GM12878 (cell line): ENCODE data around the gene UBAP2. TPM values are rescaled to one million over a fixed set of nuclear protein-coding genes. Genes with fewer than 3 reads are reported as not detected.

ENCODE experiments used
- ATAC-seq: fragments of 200-7000 bp; cut with Tn5 transposase; 3 replicates; pipeline ENCODE4 v1.9.1; 2020; ENCODE audit warnings: mild to moderate bottlenecking, moderate library complexity
- BruUV-seq: library from RNA; stranded (reverse); fragments of 400-500 nt; replicated peaks from 2 replicates; lab custom pipeline; 2021; lab: Mats Ljungman, UMichigan
- CTCF ChIA-PET: fragments of 300-600 bp; sonication (Branson Sonifier 250); formaldehyde crosslinking; extraction: SDS; loops from one replicate; lab custom pipeline; 2021; ENCODE audit warnings: inconsistent platforms; lab: Yijun Ruan, JAX
- POLR2A ChIA-PET: fragments of 350-600 bp; formaldehyde crosslinking; extraction: SDS; loops from one replicate; lab custom pipeline; 2021; ENCODE audit warnings: inconsistent platforms; lab: Charles Lee
- RAD21 ChIA-PET: fragments of 300-600 bp; sonication (Branson Sonifier 250); formaldehyde crosslinking; loops from one replicate; lab custom pipeline; 2023; ENCODE audit warnings: antibody characterized with exemption; ENCODE audit not compliant: unreplicated experiment; lab: Charles Lee
- SMC1A ChIA-PET: fragments of 300-600 bp; sonication (Branson Sonifier 250); formaldehyde crosslinking; loops from one replicate; lab custom pipeline; 2023; ENCODE audit not compliant: unreplicated experiment, uncharacterized antibody; lab: Charles Lee
- DNase-seq: peaks from one replicate; pipeline ENCODE4 v3.0.0-alpha.2; 2011; ENCODE audit warnings: low read depth, low spot score
- FAIRE-seq: peaks from 3 replicates; lab custom pipeline; 2011; peaks lifted over from hg19 to GRCh38; lab: Jason Lieb, UNC
- H2AFZ ChIP-seq: 2 replicates; pipeline ENCODE4 v1.6.0; 2011; ENCODE audit warnings: low read depth, low read length, control low read depth; ENCODE audit not compliant: control insufficient read depth
- H3K27ac ChIP-seq: 2 replicates; pipeline ENCODE4 v1.5.1; 2011; ENCODE audit warnings: control low read depth; ENCODE audit not compliant: control insufficient read depth, insufficient read depth
- H3K27me3 ChIP-seq, 2 experiments: replicated peaks in 1 of 2; 2 replicates each; pipeline versions ENCODE4 v1.6.0 to v1.6.1; 2011; ENCODE audit warnings: low read length in 1 of 2; ENCODE audit not compliant: control insufficient read depth in 2 of 2, insufficient read depth in 2 of 2
- H3K36me3 ChIP-seq, 2 experiments: 2 replicates each; pipeline ENCODE4 v1.5.1; 2011; ENCODE audit warnings: low read length in 1 of 2; ENCODE audit not compliant: control insufficient read depth in 2 of 2, insufficient read depth in 2 of 2
- H3K4me1 ChIP-seq: 2 replicates; pipeline ENCODE4 v1.6.1; 2011; ENCODE audit warnings: mild to moderate bottlenecking, low read length, moderate library complexity, mixed read lengths; ENCODE audit not compliant: control insufficient read depth, insufficient read depth
- H3K4me2 ChIP-seq: 2 replicates; pipeline ENCODE4 v1.6.0; 2011; ENCODE audit warnings: control low read depth; ENCODE audit not compliant: control insufficient read depth, insufficient read depth
- H3K4me3 ChIP-seq: fragments of 200-600 bp; sonication (generic); 2 replicates; pipeline ENCODE4 v1.5.1; 2016
- H3K79me2 ChIP-seq: 2 replicates; pipeline ENCODE4 v1.6.0; 2011; ENCODE audit warnings: low read length; ENCODE audit not compliant: control insufficient read depth, insufficient read depth
- H3K9ac ChIP-seq: 2 replicates; pipeline ENCODE4 v1.8.0; 2011; ENCODE audit warnings: low read length, control low read depth, mixed read lengths; ENCODE audit not compliant: control insufficient read depth, insufficient read depth
- H3K9me3 ChIP-seq: replicated peaks from 3 replicates; pipeline ENCODE4 v1.5.1; 2011; ENCODE audit warnings: mild to moderate bottlenecking, low read length; ENCODE audit not compliant: control insufficient read depth, insufficient read depth
- H4K20me1 ChIP-seq: 2 replicates; pipeline ENCODE4 v1.6.0; 2011; ENCODE audit not compliant: control insufficient read depth, insufficient read depth
- ATF3 ChIP-seq: IDR thresholded peaks from 2 replicates; pipeline ENCODE4 v1.6.1; 2011; ENCODE audit warnings: low read depth, mild to moderate bottlenecking, low read length, moderate library complexity, borderline replicate concordance; ENCODE audit errors: extremely low read depth
- CHD4 ChIP-seq: fragments of 200-600 bp; sonication (generic); IDR thresholded peaks from 2 replicates; pipeline ENCODE4 v1.6.1; 2016; ENCODE audit warnings: mild to moderate bottlenecking
- DPF2 ChIP-seq: fragments of 450-650 bp; IDR thresholded peaks from 2 replicates; pipeline ENCODE4 v1.6.1; 2017; ENCODE audit warnings: mild to moderate bottlenecking
- FOS ChIP-seq: IDR thresholded peaks from 3 replicates; pipeline ENCODE4 v1.6.1; 2011; ENCODE audit warnings: borderline replicate concordance; ENCODE audit not compliant: insufficient read length; ENCODE audit errors: extremely low read depth
- HDAC6 ChIP-seq: fragments of 200-600 bp; sonication (generic); IDR thresholded peaks from one replicate; pipeline ENCODE4 v1.8.0; 2017; ENCODE audit warnings: antibody characterized with exemption; ENCODE audit not compliant: unreplicated experiment
- IRF5 ChIP-seq: fragments of 450-650 bp; IDR thresholded peaks from 2 replicates; pipeline ENCODE4 v1.6.1; 2017; ENCODE audit warnings: borderline replicate concordance
- POLR2AphosphoS2 ChIP-seq: IDR thresholded peaks from 2 replicates; pipeline ENCODE4 v1.6.1; 2011; ENCODE audit warnings: low read depth, mild to moderate bottlenecking, low read length, improper control_type of control experiment, moderate library complexity
- PRDM15 ChIP-seq: fragments of 450-650 bp; formaldehyde crosslinking; IDR thresholded peaks from 2 replicates; pipeline ENCODE4 v1.4.0; 2020; ENCODE audit warnings: mild to moderate bottlenecking, moderate library complexity
- RAD51 ChIP-seq: fragments of 450-650 bp; IDR thresholded peaks from 2 replicates; pipeline ENCODE4 v1.6.1; 2016; ENCODE audit warnings: moderate library complexity, mild to moderate bottlenecking, inconsistent platforms
- SREBF2 ChIP-seq: IDR thresholded peaks from 2 replicates; pipeline ENCODE4 v1.6.1; 2012; ENCODE audit warnings: mild to moderate bottlenecking, low read length
- WRNIP1 ChIP-seq: IDR thresholded peaks from 2 replicates; pipeline ENCODE4 v1.6.1; 2011; ENCODE audit warnings: low read depth, low read length, improper control_type of control experiment, borderline replicate concordance
- ZNF622 ChIP-seq: fragments of 450-650 bp; IDR thresholded peaks from 2 replicates; pipeline ENCODE4 v1.6.1; 2017; ENCODE audit warnings: mild to moderate bottlenecking, inconsistent platforms
- WGBS: methylation state at CpG from one replicate; pipeline ENCODE4 v1.1.6; 2016; ENCODE audit warnings: low lambda C conversion rate; ENCODE audit not compliant: insufficient replicate concordance, insufficient coverage; ENCODE audit errors: missing lambda C conversion rate; 5-methylcytosine and 5-hydroxymethylcytosine counted together
- in situ Hi-C: fragments of 300-500 bp; cut with MboI; formaldehyde crosslinking; loops from 9 replicates; pipeline ENCODE4 v1.14.3; 2018; ENCODE audit warnings: mixed read lengths
- intact Hi-C: fragments of 100-400 bp; cut with micrococcal nuclease; formaldehyde crosslinking; loops from one replicate; pipeline ENCODE4 v1.14.2; 2022; ENCODE audit not compliant: unreplicated experiment
- polyA plus RNA-seq, 11 experiments: library from polyadenylated mRNA; depleted of rRNA in 4 of 11; unstranded in 6 of 11; stranded (reverse) in 5 of 11; fragments of >200 nt; fragmentation: Nextera tagmentation in 4 of 11; fragmentation: Illumina TruSeq in 1 of 11; extraction: Ambion mirVana in 4 of 11; extraction: Trizol in 1 of 11; gene quantifications; 1 replicate in 1 of 11; 2 replicates in 10 of 11; pipeline versions ENCODE4 v1.2.1 to v1.2.3, GENCODE V29; 2011 to 2016; ENCODE audit warnings: inconsistent platforms in 2 of 11, missing spikeins in 2 of 11, low read depth in 1 of 11
- total RNA-seq, 4 experiments: library from RNA; depleted of rRNA in 3 of 4; stranded (reverse); fragments of >200 nt in 3 of 4; fragmentation: Illumina TruSeq in 1 of 4; extraction: Trizol in 1 of 4; gene quantifications; 2 replicates each; pipeline versions ENCODE4 v1.2.1 to v1.2.3, GENCODE V29; 2013 to 2021

The UBAP2 gene
- total and polyA plus RNA-seq, 10 of the 15 experiments (the other 5 are each of a cell fraction or from before 2014, with no cell fraction given), result 8.5 to 48.2 (median 28.1) TPM

GRCh38 chr9:33932078-33932807 lies 116.4 kb downstream of the UBAP2 start:
- Histone ChIP-seq H3K4me2 (no peak overlapping the region), H3K27ac (no peak overlapping the region), H3K36me3 (peaks cover 33 to 45% of the 10 kb centered on the region in 2 experiments), H4K20me1 (no peaks in the 10 kb centered on the region), H3K4me3 (no peak overlapping the region), H3K9me3 (no peaks in the 10 kb centered on the region), H3K9ac (no peak overlapping the region), H3K79me2 (no peaks in the 10 kb centered on the region), H2AFZ (no peak overlapping the region), H3K4me1 (no peaks in the 10 kb centered on the region)
- intact Hi-C loops, result no loop called here
- ChIA-PET RAD21 (no interaction called here), POLR2A (no interaction called here), CTCF (interaction anchor here (0.6 to 1.2 kb wide), 3 partner anchors 118 to 604 kb away, joined by 3 to 4 read pairs (median 4); no protein-coding TSS in a partner anchor), SMC1A (interaction anchor here (1.4 kb wide), 1 partner anchor 12 kb away, joined by 3 read pairs; no protein-coding TSS in a partner anchor)
- DNase-seq, result no peak
- in situ Hi-C loops, result no loop called here
- WGBS, result 89% methylated on average over 20 of the region's 20 CpGs
- TF ChIP-seq RAD51 (no peak), POLR2AphosphoS2 (no peak), WRNIP1 (no peak), FOS (no peak), SREBF2 (no peak)
- TF ChIP-seq, all 136 proteins: peak for 0
- peak; percentile 13 for FAIRE-seq
- no peak for ATAC-seq
- BruUV-seq, result no TSS peak
- no peaks in the 10 kb centered on the region for H3K27me3 ChIP-seq

GRCh38 chr9:33931326-33931725 lies 117.4 kb downstream of the UBAP2 start:
- CTCF ChIA-PET, result no interaction called here
- TF ChIP-seq IRF5 (no peak), DPF2 (no peak), CHD4 (no peak), ZNF622 (no peak), PRDM15 (CRISPR knock-in tag) (no peak), ATF3 (no peak), HDAC6 (no peak)

More at GRCh38 chr9:33931326-33931725, 117.4 kb downstream of the UBAP2 start:
- H3K4me1 ChIP-seq, result no peaks in the 10 kb centered on the region
- no peak overlapping the region for H2AFZ ChIP-seq
- no peak overlapping the region for H3K4me3 ChIP-seq
- no peaks in the 10 kb centered on the region for H3K27me3 ChIP-seq
- RAD21 ChIA-PET, result no interaction called here
- POLR2A ChIA-PET, result interaction anchor here (0.6 kb wide), 1 partner anchor 142 kb away, joined by 4 read pairs; no protein-coding TSS in a partner anchor
- in situ Hi-C loops, result no loop called here
- ATAC-seq (no peak), DNase-seq (no peak), FAIRE-seq (no peak)
- no peak overlapping the region for H3K9ac ChIP-seq
- 86% methylated on average over 3 of the region's 3 CpGs for WGBS
- TSS peak; percentile 34 for BruUV-seq
- peaks cover 38 to 53% of the 10 kb centered on the region in 2 experiments for H3K36me3 ChIP-seq
- H3K79me2 ChIP-seq, result no peaks in the 10 kb centered on the region
- no peak overlapping the region for H3K4me2 ChIP-seq
- SMC1A ChIA-PET, result no interaction called here
- no peaks in the 10 kb centered on the region for H4K20me1 ChIP-seq
- no peaks in the 10 kb centered on the region for H3K9me3 ChIP-seq
- intact Hi-C loops, result no loop called here
- H3K27ac ChIP-seq, result no peak overlapping the region
